Frontal cortex (tissue), 4 donors: Measurements from ENCODE around the gene KMT2C. TPM values are rescaled to one million over a fixed set of nuclear protein-coding genes. Genes with fewer than 3 reads are reported as not detected.
A peak's percentile ranks its signal among the peaks of the same experiment; 100 is the strongest.
"Not testable (repeated sequence)": the region's sequence is repeated elsewhere in the genome, so short reads cannot be mapped to it uniquely, and the experiment has no call there.

Source experiments
- DNase-seq, 2 donors: peaks; one replicate each; pipeline ENCODE4 v3.0.0; 2012; ENCODE audit warnings: low spot score in 2 of 2
- FAIRE-seq: peaks from 2 replicates; lab custom pipeline; 2012; peaks lifted over from hg19 to GRCh38; lab: Jason Lieb, UNC
- total RNA-seq: library from RNA; depleted of rRNA; stranded (reverse); fragments of >200 nt; gene quantifications from one replicate; pipeline ENCODE4 v1.2.3, GENCODE V29; 2014
- donor health status: control.
- donor health status: control.
- donor health status: control.

The KMT2C gene
- total RNA-seq, 1 donor from 2014 or later, result 55.0 TPM

- no peak for DNase-seq
Measured at GRCh38 chr7:152443586-152443985, 7.8 kb upstream of the KMT2C start.

GRCh38 chr7:152442330-152442835, 6.6 kb upstream of the KMT2C start:
- DNase-seq (no peak), FAIRE-seq (no peak)

More at GRCh38 chr7:152443586-152443985, 7.8 kb upstream of the KMT2C start:
- FAIRE-seq, result no peak

- FAIRE-seq, DNase-seq: not testable (repeated sequence)
Measured at GRCh38 chr7:152441810-152442209, 6.0 kb upstream of the KMT2C start.

- not testable (repeated sequence) for FAIRE-seq, DNase-seq
Measured at GRCh38 chr7:152441168-152441567, 5.4 kb upstream of the KMT2C start.

- FAIRE-seq, DNase-seq: not testable (repeated sequence)
Measured at GRCh38 chr7:152438017-152438416, 2.2 kb upstream of the KMT2C start.

- not testable (repeated sequence) for FAIRE-seq, DNase-seq
Measured at GRCh38 chr7:152436931-152437575, 1.2 kb upstream of the KMT2C start.

GRCh38 chr7:152436111-152436930, 518 bp upstream of the KMT2C start:
- FAIRE-seq (no peak), DNase-seq (peak; percentile 95 to 98)

- not testable (repeated sequence) for FAIRE-seq, DNase-seq
Measured at GRCh38 chr7:152434511-152435383, 1.1 kb downstream of the KMT2C start.

GRCh38 chr7:152433721-152434490, 1.9 kb downstream of the KMT2C start:
- DNase-seq, FAIRE-seq: not testable (repeated sequence)

- not testable (repeated sequence) for FAIRE-seq, DNase-seq
Measured at GRCh38 chr7:152432735-152433134, 3.1 kb downstream of the KMT2C start.

GRCh38 chr7:152430854-152431253, 4.9 kb downstream of the KMT2C start:
- FAIRE-seq, result peak; percentile 37
- DNase-seq, result no peak

- FAIRE-seq, result not testable (repeated sequence)
Measured at GRCh38 chr7:152430118-152430517, 5.7 kb downstream of the KMT2C start.

GRCh38 chr7:152424348-152425108, 11.3 kb downstream of the KMT2C start:
- no peak for DNase-seq
- no peak for FAIRE-seq

More at GRCh38 chr7:152430118-152430517, 5.7 kb downstream of the KMT2C start:
- DNase-seq, result not testable (repeated sequence)

GRCh38 chr7:152423991-152424347, 11.8 kb downstream of the KMT2C start:
- FAIRE-seq, result no peak

GRCh38 chr7:152423171-152423570, 12.6 kb downstream of the KMT2C start:
- not testable (repeated sequence) for DNase-seq, FAIRE-seq

More at GRCh38 chr7:152423991-152424347, 11.8 kb downstream of the KMT2C start:
- DNase-seq, result no peak

GRCh38 chr7:152420950-152421349, 14.9 kb downstream of the KMT2C start:
- not testable (repeated sequence) for FAIRE-seq, DNase-seq

GRCh38 chr7:152419473-152420429, 16.1 kb downstream of the KMT2C start:
- no peak for FAIRE-seq
- no peak for DNase-seq
